HG03565 (cell line): ENCODE measurements around the gene CNR1.
"Not testable (repeated sequence)": the region's sequence is repeated elsewhere in the genome, so short reads cannot be mapped to it uniquely, and the experiment has no call there.

Experiments used
- ATAC-seq: cut with Tn5 transposase; IDR thresholded peaks from one replicate; pipeline ENCODE4 v1.9.1; 2021; ENCODE audit warnings: mild to moderate bottlenecking, moderate library complexity; ENCODE audit not compliant: unreplicated experiment

CNR1 gene

GRCh38 chr6:88165844-88166492 lies at the start of gene CNR1:
TSS of gene CNR1 (minus strand) at chr6:88166347. CDS start at chr6:88145274, 21,073 bp downstream.
- ATAC-seq = peak; percentile 35

- ATAC-seq = no peak
These were observed 45.3 kb upstream of the CNR1 start for GRCh38 chr6:88211446-88211845.

GRCh38 chr6:88209301-88209700 lies 43.2 kb upstream of the CNR1 start:
- no peak for ATAC-seq

- ATAC-seq = no peak
These were observed 42.6 kb upstream of the CNR1 start for GRCh38 chr6:88208726-88209125.

- ATAC-seq = not testable (repeated sequence)
These were observed 35.6 kb upstream of the CNR1 start for GRCh38 chr6:88201734-88202133.

GRCh38 chr6:88184921-88185320 lies 18.8 kb upstream of the CNR1 start:
- no peak for ATAC-seq

- ATAC-seq = no peak
These were observed 17.3 kb upstream of the CNR1 start for GRCh38 chr6:88183471-88183870.

GRCh38 chr6:88179692-88180091 lies 13.5 kb upstream of the CNR1 start:
- peak; percentile 44 for ATAC-seq

GRCh38 chr6:88177961-88178464 lies 11.9 kb upstream of the CNR1 start:
- peak; percentile 74 for ATAC-seq

GRCh38 chr6:88174906-88175305 lies 8.8 kb upstream of the CNR1 start:
- ATAC-seq = no peak

GRCh38 chr6:88171312-88171711 lies 5.2 kb upstream of the CNR1 start:
- ATAC-seq = no peak

- ATAC-seq = no peak
These were observed 2.2 kb upstream of the CNR1 start for GRCh38 chr6:88168362-88168761.

- peak; percentile 7 for ATAC-seq
These were observed 1.3 kb upstream of the CNR1 start for GRCh38 chr6:88167352-88167937.

GRCh38 chr6:88166493-88167351 lies 575 bp upstream of the CNR1 start:
- peak; percentile 15 for ATAC-seq

- no peak for ATAC-seq
These were observed 882 bp downstream of the CNR1 start for GRCh38 chr6:88165087-88165843.

- no peak for ATAC-seq
These were observed 2.1 kb downstream of the CNR1 start for GRCh38 chr6:88164061-88164460.

GRCh38 chr6:88163616-88164015 lies 2.5 kb downstream of the CNR1 start:
- no peak for ATAC-seq

- ATAC-seq = no peak
These were observed 4.2 kb downstream of the CNR1 start for GRCh38 chr6:88161940-88162339.

- ATAC-seq = no peak
These were observed 9.0 kb downstream of the CNR1 start for GRCh38 chr6:88157106-88157505.

- ATAC-seq = no peak
These were observed 20.7 kb downstream of the CNR1 start for GRCh38 chr6:88145298-88145963.
